Esophagus squamous epithelium (tissue), 4 donors: Measurements from ENCODE around the gene ERC2.

Source experiments
- CTCF ChIP-seq, 6 experiments: fragments of 450-650 bp in 4 of 6; fragments of 200-600 bp in 2 of 6; sonication (generic) in 2 of 6; IDR thresholded peaks; one replicate each; pipeline ENCODE4 v1.5.1; 2016 to 2019; ENCODE audit warnings: antibody characterized with exemption in 6 of 6, mild to moderate bottlenecking in 4 of 6, moderate library complexity in 4 of 6
- POLR2A ChIP-seq, 4 donors: fragments of 450-650 bp; IDR thresholded peaks; one replicate each; pipeline ENCODE4 v1.6.1; 2017; ENCODE audit warnings: antibody characterized with exemption in 4 of 4, mild to moderate bottlenecking in 4 of 4, moderate library complexity in 3 of 4

GRCh38 chr3:55958605-55959004, 509.7 kb downstream of the ERC2 start:
- TF ChIP-seq CTCF (IDR thresholded peaks at IDR 0.05) (no peak), POLR2A (IDR thresholded peaks at IDR 0.05) (no peak)
